ENCODE results near the gene ZNF684.
"Not testable (repeated sequence)": the region's sequence is repeated elsewhere in the genome, so short reads cannot be mapped to it uniquely, and the experiment has no call there.

The ZNF684 gene

DNA sequence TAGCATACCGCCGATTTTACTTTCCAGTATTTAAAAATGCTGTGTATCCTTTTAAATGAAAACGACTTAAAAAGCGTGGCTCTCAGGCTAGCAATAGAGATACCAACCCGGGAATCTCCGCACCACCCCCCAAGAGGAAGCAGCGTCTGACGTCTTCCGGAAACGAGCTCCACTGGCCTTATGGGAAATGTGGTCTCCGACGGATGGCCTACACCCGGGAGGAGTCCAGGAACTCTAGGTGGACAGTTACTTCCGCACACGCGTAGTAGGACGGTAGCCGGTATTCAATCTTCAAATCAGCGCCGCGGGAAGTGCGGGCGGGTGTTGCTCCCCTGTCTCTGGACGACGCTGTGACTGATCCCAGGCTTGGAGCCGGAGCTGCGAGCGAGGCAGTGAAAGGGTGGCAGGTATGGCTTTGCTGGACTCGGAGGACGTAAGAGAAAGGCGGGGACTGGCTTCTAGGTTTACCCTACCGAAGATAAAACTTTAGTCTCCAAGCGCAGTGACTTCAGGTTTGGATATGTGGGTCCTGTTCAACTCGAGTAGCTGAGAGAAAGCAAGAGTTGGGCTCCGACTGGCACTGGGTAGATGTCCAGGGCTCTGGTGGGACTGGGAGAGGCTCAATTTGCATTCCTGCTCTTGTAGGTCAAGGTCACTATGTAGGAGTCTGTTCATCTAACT is at the start of gene ZNF684:
Gene ZNF684 (plus strand): TSS at position 257 of the 681 bp plus-strand sequence. CDS start 1,530 bp downstream, outside the sequence.
- peak; percentile 95 for DNase-seq

DNA sequence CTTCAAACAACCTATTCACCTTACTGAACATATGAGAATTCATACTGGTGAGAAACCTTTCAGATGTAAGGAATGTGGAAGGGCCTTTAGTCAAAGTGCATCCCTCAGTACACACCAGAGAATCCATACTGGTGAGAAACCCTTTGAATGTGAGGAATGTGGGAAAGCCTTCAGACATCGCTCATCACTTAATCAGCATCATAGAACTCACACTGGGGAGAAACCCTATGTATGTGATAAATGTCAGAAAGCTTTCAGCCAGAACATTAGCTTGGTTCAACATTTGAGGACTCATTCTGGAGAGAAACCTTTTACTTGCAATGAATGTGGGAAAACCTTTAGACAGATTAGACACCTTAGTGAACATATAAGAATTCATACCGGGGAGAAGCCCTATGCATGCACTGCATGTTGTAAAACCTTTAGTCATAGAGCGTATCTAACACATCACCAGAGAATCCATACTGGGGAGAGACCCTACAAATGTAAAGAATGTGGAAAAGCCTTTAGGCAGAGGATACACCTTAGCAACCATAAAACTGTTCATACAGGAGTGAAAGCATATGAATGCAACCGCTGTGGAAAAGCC is 36.0 kb upstream of the ZNF684 start:
- DNase-seq = no peak

DNA sequence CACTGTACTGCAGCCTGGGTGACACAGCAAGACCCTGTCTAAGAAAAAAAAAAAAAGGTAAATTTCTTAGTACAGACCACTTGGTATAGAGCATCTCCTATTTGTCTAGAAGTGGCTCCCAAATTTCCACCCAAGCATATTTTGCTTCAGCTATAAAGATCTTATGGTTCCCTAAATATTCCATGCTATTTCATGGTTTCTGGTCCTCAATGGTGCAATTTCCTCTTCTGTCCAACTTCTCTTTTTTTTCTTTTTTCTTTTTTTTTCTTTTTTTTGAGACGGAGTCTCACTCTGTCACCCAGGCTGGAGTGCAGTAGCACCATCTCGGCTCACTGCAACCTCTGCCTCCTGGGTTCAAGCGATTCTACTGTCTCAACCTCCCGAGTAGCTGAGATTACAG is 28.8 kb upstream of the ZNF684 start:
- not testable (repeated sequence) for DNase-seq

DNA sequence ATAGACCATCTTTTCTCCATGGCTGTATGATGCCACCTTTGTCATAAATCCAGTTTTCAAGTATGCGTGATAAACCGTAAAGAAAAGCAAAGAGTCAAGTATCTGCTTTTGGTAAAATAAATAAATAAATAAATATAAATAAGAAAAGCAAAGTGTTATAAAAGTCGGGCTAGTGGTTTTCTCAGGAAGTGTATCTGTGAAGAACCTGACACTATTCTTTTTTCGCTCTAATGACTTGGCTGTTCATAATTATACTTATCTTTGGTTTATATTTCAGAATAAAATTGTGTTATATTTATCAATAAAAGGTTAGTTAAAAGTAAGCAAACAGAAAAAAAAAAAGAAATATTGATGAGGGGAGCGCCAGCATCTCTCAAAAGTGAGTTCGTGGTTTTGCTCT is 23.5 kb upstream of the ZNF684 start:
- DNase-seq = no peak

DNA sequence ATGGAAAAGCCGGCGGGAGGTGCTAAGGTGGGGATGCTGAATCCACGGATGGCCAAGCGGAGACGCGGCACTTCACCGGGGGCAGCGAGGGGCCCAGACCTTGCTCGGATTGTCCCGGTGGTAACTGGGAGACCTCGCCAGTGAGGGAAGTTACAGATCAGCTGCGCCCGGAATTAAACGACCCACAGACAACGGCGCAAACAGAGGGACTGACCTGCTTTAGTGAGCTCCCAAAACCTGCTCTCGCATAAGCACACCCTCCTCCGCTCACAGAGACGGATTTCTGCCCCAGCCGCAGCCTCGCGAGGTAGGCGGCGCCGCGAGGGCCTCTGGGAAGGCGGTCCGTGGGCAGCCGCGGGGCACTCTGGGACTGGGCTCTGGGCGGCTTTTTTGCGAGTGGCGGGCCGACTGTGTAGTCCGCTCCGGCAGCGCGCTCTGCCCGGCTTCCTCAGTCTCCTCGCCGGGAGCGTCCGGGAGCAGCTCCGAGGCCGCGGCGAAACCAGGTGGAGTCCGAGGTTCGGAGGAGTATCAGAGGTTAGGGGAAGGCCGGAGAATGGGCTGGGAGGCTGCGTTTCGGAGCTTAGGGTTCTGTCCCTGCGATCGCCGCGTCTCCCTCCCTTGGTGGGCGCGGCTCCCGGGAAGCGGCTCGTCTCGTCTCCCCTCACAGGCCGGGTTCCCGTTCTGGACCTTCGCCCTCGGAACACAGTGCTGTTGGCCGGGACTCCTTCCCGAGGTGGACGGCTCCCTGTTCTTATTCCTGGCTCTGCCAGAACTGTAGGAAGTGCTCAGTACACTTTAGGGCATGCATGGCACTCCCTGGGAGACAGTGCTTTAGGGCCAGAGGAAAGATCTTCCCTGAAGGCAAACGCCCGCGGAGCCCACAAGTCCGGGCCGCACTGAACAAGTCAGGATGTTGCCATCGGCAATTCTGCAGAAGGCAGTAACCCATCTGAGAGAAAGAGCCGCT is 22.8 kb upstream of the ZNF684 start, which contains the start of gene EXO5:
Gene EXO5 (plus strand): TSS at position 393 of the 967 bp plus-strand sequence. CDS start 5,778 bp downstream, outside the sequence.
- DNase-seq = peak; percentile 80

DNA sequence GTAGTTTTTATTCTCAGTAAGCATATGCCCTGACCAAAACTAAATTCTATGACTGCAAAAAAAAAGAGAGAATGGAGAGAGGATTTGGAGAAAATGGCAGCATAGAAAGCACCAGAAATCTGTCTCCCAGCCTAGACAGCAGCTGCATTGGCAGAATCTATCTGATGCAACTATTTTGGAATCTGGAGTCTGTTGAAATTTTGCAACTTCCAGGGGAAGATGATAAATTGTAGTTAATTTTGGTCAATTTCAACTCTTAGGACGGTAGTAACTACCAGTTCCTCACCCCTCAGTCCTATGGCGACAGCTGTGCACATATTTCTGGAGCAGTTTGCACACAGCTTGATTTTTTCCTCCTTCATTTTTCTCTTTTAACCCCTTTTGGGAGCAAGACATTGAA is 11.9 kb upstream of the ZNF684 start:
- DNase-seq = no peak

DNA sequence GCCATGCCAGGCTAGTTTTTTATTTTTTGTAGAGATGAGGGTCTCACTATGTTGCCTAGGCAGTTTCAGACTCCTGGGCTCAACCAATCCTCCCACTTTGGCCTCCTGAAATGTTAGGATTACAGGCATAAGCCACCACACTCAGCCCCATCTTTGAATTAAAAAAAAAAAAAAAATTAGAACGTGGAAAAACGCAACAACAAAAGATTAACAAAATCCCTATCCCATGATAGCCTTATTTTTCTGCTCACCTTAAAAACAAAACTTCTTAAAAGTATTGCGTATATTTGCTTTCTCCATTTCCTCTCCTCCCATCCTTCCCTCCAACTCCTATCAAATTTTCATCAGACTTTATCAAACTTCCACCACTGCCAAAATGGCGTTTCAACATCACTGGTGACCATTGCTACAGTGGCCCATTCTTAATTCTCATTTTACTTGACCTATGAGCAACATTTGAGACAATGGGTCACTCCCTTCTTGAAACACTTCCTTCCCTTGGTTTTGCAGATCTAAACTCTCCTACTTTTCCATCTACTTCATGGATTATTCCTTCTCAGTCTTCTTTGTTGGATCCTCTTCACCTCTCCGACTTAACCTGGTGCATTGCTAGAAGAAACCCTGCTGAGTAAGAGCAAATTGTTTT is 579 bp upstream of the ZNF684 start:
- no peak for DNase-seq

DNA sequence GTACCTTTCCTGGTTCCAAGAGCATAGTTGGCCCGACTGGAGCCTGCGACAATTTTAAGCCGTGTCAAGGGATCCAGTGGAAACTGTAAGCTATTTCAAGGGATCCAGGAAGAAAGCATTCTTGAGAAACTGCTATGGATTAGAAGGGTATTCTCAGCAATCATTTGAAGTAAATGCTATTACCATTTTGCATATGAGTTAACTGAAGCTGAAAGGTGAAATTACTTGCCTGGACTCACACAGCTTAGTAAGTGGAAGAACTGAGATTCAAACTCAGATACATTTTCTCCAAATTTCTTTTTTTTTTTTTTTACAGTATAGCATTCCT is 589 bp downstream of the ZNF684 start:
- DNase-seq = no peak

DNA sequence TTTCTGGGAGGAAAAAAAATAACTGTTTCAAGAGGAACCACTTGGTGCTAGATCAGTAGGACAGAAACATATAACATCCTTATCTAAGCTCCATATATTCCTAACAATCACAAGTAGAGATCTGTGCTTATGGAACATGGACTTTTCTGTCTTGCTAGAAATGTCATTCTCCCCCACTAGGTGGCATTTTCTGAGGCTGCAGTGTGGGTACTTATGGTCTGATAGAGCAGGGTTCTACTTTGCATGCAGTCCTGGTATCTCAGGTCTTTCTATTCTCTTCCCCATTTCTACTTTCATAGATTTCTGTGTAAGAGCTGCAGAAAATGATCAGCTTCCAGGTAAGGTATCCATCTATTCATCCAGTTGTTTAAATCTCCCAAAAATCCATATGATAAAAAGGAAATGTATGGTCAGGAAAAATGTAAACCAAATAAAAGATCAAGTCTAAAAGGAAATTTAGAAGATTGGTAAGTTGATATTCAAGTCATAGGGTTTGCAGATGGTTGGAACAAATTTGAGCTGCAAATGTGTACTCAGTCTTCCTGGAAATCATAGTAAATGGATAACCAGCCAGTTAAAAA is 1.5 kb downstream of the ZNF684 start:
- peak; percentile 38 for DNase-seq

DNA sequence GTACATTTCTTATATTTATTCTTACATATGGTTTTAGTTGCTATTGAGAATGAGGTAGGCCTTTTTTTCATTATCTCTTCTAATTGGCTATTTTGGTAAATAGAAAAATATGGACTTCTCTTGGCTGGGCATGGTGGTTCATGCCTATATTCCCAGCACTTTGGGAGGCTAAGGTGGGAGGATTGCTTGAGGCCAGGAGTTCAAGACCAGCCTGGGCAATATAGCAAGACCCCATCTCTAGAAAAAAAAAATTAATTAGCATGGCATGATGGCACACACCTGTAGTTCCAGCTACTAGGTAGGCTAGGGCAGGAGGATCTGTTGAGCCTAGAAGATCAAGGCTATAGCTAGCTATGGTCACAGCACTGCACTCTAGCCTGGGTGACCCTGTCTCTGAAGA is 3.2 kb downstream of the ZNF684 start:
- DNase-seq = no peak

DNA sequence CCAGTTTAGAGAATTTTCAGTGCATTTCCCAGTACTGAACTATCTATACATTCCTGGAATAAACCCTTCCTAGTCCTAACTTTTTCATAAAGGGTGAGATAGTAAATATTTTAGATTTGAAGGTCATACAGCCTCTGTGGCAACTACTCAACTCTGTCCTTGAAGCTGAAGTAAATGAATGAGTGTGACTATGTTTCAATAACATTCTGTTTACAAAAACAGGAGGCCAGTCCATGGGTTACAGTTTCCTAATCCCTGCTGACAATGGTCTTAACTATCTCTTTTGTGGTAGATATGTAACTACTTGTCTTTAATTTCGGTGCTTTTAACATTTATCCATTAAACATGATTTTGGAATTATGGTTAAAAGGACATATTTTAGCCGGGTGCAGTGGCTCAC is 4.3 kb downstream of the ZNF684 start:
- no peak for DNase-seq

DNA sequence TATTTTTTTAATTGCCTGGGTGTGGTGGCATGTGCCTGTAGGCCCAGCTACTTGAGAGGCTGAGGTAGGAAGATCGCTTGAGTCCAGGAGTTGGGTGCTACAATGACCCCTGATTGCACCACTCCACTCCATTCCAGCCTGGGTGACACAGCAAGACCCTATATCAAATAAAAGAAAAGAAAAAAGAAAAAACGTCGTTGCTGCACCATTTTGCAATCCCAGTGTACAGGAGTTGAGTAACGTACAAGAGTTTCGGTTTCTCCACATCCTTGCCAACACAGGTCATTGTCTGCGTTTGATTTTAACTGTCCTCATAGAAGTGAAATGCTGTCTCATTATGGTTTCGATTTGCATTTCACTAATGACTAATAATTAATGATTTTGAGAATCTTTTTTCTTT is 7.9 kb downstream of the ZNF684 start:
- DNase-seq = no peak

DNA sequence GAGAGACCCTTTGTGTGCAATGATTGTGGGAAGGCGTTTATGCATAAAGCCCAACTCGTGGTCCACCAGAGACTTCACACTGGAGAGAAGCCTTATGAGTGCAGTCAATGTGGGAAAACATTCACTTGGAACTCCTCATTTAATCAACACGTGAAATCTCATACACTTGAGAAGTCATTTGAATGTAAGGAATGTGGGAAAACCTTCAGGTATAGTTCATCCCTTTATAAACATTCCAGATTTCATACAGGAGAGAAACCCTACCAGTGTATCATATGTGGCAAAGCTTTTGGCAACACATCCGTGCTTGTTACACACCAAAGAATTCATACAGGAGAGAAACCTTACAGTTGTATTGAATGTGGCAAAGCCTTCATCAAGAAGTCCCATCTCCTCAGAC is 15.5 kb downstream of the ZNF684 start:
- DNase-seq = no peak

DNA sequence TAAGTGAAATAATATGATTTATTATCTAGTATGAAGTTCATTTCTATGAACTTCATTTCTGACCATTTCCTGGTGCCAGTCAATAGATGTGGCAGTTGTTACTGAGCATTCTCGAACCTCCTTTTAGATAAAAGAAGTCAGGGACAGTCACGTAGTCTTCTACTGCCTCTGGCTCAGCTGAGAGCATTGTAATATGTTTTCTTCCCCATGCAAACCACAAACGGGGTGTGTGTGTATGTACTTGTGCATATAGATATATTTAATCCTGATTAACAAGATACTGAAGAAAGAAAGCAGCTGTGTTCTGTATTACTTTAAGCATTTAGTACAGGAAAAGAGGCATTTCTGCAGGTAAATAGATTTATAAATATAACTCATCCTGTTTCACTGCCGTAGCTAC is 21.6 kb downstream of the ZNF684 start:
- no peak for DNase-seq

DNA sequence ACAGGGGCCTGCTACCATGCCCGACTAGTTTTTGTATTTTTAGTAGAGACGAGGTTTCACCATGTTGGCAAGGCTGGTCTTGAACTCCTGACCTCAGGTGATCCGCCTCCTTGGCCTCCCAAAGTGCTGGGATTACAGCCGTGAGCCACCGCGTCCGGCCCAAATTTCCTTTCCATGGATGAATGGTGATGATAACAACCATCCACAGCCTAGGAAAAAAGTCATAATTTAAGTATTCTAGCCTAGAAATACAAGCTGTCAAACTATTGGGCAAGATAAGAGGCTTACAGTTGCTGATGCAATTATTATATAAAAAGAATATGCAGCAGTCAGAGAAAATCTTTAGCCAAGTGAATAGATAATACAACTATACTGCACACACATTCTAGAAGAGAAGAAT is 23.4 kb downstream of the ZNF684 start:
- not testable (repeated sequence) for DNase-seq

DNA sequence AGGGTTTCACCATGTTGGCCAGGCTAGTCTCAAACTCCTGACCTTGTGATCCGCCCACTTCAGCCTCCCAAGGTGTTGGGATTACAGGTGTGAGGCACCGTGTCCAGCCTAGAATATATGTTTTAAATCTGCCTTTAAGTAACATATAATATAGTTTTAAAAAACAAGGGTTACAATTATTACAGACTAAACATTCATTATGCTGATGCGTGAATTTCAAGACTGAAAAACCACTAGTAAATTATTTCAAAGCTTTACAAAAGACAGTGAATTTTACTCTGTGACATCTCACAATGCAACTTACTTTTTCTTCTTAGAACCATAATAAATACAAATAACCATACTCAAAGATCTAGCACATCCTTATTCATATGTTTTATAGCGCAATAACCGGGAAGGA is 24.7 kb downstream of the ZNF684 start:
- no peak for DNase-seq

DNA sequence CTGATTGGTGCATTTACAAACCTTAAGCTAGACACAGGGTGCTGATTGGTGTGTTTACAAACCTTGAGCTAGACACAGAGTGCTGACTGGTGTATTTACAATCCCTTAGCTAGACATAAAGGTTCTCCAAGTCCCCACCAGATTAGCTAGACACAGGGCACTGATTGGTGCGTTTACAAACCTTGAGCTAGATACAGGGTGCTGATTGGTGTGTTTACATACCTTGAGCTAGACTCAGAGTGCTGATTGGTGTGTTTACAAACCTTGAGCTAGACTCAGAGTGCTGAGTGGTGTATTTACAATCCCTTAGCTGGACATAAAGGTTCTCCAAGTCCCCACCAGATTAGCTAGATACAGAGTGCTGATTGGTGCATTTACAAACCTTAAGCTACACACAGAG is 26.8 kb downstream of the ZNF684 start:
- DNase-seq = not testable (repeated sequence)

DNA sequence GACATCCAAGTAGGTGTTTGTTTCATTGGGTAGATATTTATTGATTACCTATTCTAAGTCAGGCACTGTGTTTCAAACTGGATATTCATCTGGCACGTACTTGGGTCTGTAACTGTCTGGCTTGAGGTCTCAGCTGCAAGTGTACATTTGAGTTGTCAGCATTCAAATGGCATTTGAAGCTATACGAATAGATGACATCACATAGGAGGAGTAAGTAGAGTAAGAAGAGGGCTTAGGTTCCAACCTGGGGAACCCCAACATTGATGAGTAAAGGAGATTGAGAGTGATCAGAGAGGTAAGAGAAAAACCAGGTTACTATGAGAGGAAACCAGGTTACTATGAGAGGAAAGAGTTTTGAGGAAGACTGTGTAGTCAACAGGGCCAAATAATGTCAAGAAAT is 30.7 kb downstream of the ZNF684 start:
- no peak for DNase-seq

DNA sequence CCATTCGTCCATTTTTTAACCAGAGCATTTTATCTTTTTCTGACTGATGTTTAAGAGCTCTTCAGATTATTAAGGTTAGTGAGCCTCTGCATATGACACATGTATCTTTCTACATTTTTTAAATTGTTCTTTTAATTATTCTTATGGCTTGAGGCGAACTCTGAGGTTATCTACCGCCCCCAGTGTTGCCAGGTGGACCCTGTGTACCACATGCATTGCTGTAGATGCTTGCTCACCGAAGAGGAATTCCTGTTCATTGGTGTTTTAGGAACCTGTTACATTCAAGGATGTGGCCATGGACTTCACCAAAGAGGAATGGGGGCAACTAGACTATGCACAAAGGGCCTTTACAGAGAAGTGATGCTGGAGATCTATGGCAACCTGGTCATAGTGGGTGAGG is 31.8 kb downstream of the ZNF684 start:
- no peak for DNase-seq

DNA sequence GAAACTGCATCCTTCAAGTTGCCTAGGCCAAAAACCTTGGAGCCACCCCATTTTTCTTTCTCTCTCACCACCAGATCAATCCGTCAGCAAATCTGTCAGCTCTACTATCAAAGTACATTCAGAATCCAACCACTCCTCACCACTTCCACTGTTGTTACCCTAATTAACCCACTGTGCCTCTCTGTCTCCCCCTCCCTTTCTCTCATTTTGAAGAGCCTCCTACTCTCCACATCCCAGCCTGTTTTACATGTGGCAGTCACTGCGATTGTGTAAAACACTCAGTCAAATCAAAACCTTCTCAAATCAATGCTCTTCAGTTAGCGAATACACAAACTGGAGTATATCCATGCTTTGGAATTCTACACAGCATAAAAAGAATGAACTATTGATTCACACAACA is 33.1 kb downstream of the ZNF684 start:
- no peak for DNase-seq

DNA sequence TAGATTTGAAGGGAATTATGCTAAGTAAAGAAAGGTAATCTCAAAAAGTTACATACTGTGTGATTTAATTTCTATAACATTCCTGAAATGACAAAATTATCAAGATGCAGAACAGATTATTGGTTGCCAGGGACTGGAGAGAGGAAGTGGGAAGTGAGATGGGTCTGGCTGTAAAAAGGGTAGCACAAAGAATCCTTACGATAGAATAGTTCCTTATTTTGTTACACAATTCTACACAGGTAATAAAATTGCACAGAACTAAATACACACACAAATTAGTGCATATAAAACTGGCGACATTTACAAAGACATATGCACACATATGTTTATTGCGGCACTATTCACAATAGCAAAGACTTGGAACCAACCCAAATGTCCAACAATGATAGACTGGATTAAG is 33.5 kb downstream of the ZNF684 start:
- no peak for DNase-seq

DNA sequence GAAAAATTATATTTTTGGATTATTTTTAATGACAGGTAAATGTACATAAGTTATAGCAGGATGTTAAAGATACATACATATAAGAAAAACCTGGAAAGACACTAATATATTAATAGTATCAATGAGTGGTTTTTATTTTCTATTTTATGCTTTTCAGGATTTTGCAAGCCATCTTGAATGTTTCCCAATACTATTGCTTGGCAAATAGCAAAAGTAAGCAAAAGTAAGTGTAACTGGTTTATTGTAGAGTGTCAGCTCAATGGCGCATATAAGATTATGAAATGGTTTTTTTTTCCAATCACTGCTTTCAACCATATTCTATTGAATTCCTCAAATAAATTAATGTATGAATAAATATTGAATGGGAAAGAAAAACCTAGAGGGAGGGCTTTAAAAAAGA is 36.4 kb downstream of the ZNF684 start:
- DNase-seq = no peak

DNA sequence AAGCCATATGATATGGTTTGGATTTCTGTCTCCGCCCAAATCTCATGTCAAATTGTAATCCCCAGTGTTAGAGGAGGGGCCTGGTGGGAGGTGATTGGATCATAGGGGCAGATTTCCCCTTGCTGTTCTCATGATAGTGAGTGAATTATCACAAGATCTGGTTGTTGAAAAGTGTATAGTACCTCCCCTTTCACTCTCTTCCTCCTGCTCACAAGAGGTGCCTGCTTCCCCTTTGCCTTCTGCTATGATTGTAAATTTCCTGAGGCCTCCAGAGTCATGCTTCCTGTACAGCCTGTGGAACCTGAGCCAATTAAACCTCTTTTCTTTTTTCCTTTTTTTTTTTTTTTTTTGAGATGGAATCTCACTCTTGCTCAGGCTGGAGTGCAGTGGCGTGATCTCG is 43.4 kb downstream of the ZNF684 start:
- DNase-seq = not testable (repeated sequence)

Measured in NCI-H1092 treated with DMSO at 0.1 percent for 48 hours (cell line).